ENCODE data around the gene SMOC2. TPM values are rescaled to one million over a fixed set of nuclear protein-coding genes. Genes with fewer than 3 reads are reported as not detected.
A peak's percentile ranks its signal among the peaks of the same experiment; 100 is the strongest.

The SMOC2 gene
- total and polyA plus RNA-seq, 2 of the 13 experiments (the other 11 are each of a cell fraction or from before 2014, with no cell fraction given) = not detected

DNA sequence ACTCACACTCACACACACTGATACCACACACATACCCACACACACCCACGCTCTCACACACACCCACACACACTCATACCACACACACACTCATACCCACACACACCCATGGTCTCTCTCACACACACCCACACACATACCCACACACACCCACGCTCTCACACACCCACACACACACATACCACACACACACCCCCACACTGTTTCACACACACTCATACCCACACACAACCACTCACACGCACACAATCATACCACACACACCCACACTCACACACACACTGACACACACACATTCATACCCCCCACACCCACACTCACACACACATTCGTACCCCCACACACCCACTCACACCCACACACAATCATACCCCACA, 158.1 kb downstream of the SMOC2 start (continued):
- TF ChIP-seq, protein P1, sequence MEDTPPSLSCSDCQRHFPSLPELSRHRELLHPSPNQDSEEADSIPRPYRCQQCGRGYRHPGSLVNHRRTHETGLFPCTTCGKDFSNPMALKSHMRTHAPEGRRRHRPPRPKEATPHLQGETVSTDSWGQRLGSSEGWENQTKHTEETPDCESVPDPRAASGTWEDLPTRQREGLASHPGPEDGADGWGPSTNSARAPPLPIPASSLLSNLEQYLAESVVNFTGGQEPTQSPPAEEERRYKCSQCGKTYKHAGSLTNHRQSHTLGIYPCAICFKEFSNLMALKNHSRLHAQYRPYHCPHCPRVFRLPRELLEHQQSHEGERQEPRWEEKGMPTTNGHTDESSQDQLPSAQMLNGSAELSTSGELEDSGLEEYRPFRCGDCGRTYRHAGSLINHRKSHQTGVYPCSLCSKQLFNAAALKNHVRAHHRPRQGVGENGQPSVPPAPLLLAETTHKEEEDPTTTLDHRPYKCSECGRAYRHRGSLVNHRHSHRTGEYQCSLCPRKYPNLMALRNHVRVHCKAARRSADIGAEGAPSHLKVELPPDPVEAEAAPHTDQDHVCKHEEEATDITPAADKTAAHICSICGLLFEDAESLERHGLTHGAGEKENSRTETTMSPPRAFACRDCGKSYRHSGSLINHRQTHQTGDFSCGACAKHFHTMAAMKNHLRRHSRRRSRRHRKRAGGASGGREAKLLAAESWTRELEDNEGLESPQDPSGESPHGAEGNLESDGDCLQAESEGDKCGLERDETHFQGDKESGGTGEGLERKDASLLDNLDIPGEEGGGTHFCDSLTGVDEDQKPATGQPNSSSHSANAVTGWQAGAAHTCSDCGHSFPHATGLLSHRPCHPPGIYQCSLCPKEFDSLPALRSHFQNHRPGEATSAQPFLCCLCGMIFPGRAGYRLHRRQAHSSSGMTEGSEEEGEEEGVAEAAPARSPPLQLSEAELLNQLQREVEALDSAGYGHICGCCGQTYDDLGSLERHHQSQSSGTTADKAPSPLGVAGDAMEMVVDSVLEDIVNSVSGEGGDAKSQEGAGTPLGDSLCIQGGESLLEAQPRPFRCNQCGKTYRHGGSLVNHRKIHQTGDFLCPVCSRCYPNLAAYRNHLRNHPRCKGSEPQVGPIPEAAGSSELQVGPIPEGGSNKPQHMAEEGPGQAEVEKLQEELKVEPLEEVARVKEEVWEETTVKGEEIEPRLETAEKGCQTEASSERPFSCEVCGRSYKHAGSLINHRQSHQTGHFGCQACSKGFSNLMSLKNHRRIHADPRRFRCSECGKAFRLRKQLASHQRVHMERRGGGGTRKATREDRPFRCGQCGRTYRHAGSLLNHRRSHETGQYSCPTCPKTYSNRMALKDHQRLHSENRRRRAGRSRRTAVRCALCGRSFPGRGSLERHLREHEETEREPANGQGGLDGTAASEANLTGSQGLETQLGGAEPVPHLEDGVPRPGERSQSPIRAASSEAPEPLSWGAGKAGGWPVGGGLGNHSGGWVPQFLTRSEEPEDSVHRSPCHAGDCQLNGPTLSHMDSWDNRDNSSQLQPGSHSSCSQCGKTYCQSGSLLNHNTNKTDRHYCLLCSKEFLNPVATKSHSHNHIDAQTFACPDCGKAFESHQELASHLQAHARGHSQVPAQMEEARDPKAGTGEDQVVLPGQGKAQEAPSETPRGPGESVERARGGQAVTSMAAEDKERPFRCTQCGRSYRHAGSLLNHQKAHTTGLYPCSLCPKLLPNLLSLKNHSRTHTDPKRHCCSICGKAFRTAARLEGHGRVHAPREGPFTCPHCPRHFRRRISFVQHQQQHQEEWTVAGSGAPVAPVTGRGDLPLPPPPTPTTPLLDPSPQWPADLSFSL (CRISPR knock-in tag; IDR thresholded peaks at IDR 0.05) = 0 out of 2 replicates have a peak, but pooled peaks have one; percentile 33
- TF ChIP-seq HNRNPL (IDR thresholded peaks at IDR 0.05; ENCODE audit: low read depth, low read length) (0 out of 2 replicates have a peak, but pooled peaks have one; percentile 24), SOX6 (IDR thresholded peaks at IDR 0.05) (peak; percentile 41; the same call in 1 of the 2 replicates), SOX6 (CRISPR knock-in tag; IDR thresholded peaks at IDR 0.05) (no peak), ATM (IDR thresholded peaks at IDR 0.05; ENCODE audit: borderline replicate concordance) (0 out of 2 replicates have a peak, but pooled peaks have one; percentile 33), NBN (conservative IDR thresholded peaks at IDR 0.05) (0 out of 2 replicates have a peak, but pooled peaks have one; percentile 47), NFRKB (IDR thresholded peaks at IDR 0.05) (0 out of 2 replicates have a peak, but pooled peaks have one; percentile 6), ZZZ3 (CRISPR knock-in tag; IDR thresholded peaks at IDR 0.05; ENCODE audit: borderline replicate concordance) (no peak)
- TF ChIP-seq, protein P2, sequence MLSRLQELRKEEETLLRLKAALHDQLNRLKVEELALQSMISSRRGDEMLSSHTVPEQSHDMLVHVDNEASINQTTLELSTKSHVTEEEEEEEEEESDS (CRISPR knock-in tag; IDR thresholded peaks at IDR 0.05; ENCODE audit: borderline replicate concordance) = no peak

Measured in HepG2 (cell line).